SJSA1 (cell line): ENCODE results near the gene VPS52. TPM values are rescaled to one million over a fixed set of nuclear protein-coding genes. Genes with fewer than 3 reads are reported as not detected.
A peak's percentile ranks its signal among the peaks of the same experiment; 100 is the strongest.

Experiments used
- DNase-seq, 2 experiments: peaks; one replicate each; pipeline ENCODE4 v3.0.0-alpha.2; 2015 to 2020; ENCODE audit warnings: low spot score in 2 of 2, low read depth in 1 of 2
- H3K27ac ChIP-seq: fragments of 250-450 bp; sonication (Bioruptor Pico); 2 replicates; pipeline ENCODE4 v1.5.1; 2020; ENCODE audit warnings: mild to moderate bottlenecking, moderate library complexity
- H3K27me3 ChIP-seq: fragments of 250-450 bp; sonication (Bioruptor Pico); replicated peaks from 2 replicates; pipeline ENCODE4 v1.5.1; 2020; ENCODE audit warnings: mild to moderate bottlenecking, moderate library complexity
- H3K36me3 ChIP-seq: fragments of 250-450 bp; sonication (Bioruptor Pico); 2 replicates; pipeline ENCODE4 v1.5.1; 2020; ENCODE audit warnings: mild to moderate bottlenecking
- H3K4me1 ChIP-seq: fragments of 250-450 bp; sonication (Bioruptor Pico); replicated peaks from 2 replicates; pipeline ENCODE4 v1.6.1; 2021; ENCODE audit warnings: mild to moderate bottlenecking
- H3K4me3 ChIP-seq: fragments of 250-450 bp; sonication (Bioruptor Pico); 2 replicates; pipeline ENCODE4 v1.5.1; 2020; ENCODE audit warnings: mild to moderate bottlenecking
- H3K9me3 ChIP-seq: fragments of 250-450 bp; sonication (Bioruptor Pico); replicated peaks from 2 replicates; pipeline ENCODE4 v1.5.1; 2020; ENCODE audit warnings: mild to moderate bottlenecking
- total RNA-seq: library from RNA; depleted of rRNA; stranded (reverse); fragments of >200 nt; shearing (Covaris generic); gene quantifications from 2 replicates; pipeline ENCODE4 v1.2.3, GENCODE V29; 2014

VPS52 gene
- total RNA-seq, 1 experiment from 2014 or later, result 39.4 TPM

DNA sequence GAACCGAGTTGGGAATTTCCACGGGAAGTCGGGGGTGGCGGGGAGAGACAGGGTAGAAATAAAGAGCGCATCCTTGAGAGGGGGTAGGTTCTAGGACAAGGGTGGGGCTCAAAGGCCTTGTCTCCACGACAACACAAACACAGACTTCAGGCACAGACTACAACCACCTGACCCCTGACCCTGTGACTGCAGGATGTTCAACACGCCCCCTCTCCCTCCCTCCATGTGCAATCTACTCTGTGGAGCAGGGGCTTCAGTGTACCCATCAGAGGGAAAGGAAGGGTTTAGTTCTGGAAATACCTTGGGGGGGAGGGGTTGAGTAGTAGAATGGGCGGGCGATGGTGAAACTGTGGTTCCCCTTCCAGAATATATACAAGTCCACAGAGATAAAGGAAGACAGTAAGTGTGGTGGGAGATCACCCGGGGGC, 42.9 kb upstream of the VPS52 start:
- Histone ChIP-seq H3K9me3 (no peaks in the 10 kb centered on the region), H3K36me3 (peaks cover 42% of the 10 kb centered on the region), H3K4me3 (peak overlapping the region; percentile 69), H3K4me1 (peaks cover 29% of the 10 kb centered on the region), H3K27ac (peak overlapping the region; percentile 84), H3K27me3 (no peaks in the 10 kb centered on the region)
- peak; percentile 69 to 74 for DNase-seq

DNA sequence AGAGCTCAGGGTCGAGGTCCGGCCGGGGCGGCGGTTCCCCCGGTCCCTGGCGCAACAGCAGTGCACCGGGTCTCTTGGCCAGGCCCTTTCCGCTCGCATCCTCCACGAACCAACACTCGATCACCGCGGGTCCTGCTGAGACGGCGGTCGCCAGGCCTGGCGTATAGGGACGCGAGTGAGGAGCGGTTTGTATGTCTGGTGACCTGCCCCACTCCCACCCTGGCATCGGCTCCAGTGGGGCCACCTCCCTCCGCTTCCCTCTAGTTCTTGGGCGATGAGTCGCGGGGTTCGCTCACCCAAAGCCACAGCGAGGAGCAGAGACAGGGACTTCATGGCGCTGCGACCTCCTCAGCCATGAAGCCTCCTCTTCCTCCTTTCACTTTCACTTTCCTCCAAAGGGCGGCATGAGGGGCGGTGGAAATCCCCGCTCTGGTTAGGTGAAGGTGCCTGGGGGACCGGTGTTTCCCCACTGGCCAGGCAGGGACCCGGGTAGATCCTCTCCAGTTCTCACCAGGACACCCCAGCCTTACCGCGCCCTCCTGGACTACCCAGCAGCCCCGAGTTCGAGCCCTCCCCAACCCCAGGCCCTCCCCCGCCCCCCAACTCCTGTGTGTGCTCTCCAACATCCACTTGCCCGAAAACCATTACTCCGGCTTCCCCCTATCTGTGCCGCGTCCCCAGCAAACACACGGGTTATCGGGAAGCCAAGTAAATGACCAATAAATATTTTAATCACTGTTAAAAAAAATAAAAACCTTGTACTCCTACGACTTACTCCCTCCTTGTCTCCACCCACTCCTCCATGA, 42.2 kb upstream of the VPS52 start, which contains the start of gene TAPBP:
Gene TAPBP, minus strand, starts transcription at position 370 of the 806 bp plus-strand sequence. Its CDS starts 37 bp downstream, at position 333.
- H3K36me3 ChIP-seq, result peaks cover 36% of the 10 kb centered on the region
- H3K9me3 ChIP-seq, result no peaks in the 10 kb centered on the region
- DNase-seq, result peak; percentile 72 to 89

DNA sequence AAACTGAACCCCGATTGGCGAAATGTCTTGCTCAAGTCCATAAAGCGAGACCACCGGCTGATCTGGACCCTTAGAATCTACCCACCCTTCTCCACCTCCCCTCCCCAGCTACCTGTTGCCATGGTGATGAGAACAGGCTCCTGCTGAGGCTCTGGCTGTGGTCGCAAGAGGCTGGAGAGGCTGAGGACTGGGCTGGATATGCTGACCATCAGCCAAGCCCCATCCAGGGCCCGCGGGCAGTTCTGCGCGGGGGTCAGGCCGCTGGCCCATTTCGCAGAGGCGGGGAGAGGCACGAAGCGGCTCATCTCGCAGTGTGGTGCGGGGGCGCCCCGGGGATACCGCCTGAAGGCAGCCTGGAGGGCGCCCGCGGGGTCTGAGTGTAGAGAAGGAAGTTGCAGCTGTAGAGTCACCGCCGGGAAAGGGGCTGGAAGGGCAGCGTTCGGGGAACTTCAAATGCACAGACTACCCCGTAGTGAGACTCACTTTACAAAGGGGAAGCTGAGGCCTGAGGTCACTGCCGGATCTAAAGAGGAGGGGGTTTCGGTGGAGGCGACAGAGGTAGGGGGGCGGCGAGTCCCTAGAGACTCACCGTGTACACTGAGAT, 41.5 kb upstream of the VPS52 start:
- Histone ChIP-seq H3K36me3 (peaks cover 36% of the 10 kb centered on the region), H3K9me3 (no peaks in the 10 kb centered on the region), H3K27ac (peak overlapping the region; percentile 84), H3K27me3 (no peaks in the 10 kb centered on the region), H3K4me1 (peaks cover 22% of the 10 kb centered on the region), H3K4me3 (peak overlapping the region; percentile 69)
- peak in 1 of 2 experiments; percentile 58 for DNase-seq

More for the DNA sequence above, 42.2 kb upstream of the VPS52 start, which contains the start of gene TAPBP:
- Histone ChIP-seq H3K4me1 (peaks cover 28% of the 10 kb centered on the region), H3K27ac (peak within 1 kb of the TSS; percentile 84), H3K27me3 (no peaks in the 10 kb centered on the region), H3K4me3 (peak within 1 kb of the TSS; percentile 69)

DNA sequence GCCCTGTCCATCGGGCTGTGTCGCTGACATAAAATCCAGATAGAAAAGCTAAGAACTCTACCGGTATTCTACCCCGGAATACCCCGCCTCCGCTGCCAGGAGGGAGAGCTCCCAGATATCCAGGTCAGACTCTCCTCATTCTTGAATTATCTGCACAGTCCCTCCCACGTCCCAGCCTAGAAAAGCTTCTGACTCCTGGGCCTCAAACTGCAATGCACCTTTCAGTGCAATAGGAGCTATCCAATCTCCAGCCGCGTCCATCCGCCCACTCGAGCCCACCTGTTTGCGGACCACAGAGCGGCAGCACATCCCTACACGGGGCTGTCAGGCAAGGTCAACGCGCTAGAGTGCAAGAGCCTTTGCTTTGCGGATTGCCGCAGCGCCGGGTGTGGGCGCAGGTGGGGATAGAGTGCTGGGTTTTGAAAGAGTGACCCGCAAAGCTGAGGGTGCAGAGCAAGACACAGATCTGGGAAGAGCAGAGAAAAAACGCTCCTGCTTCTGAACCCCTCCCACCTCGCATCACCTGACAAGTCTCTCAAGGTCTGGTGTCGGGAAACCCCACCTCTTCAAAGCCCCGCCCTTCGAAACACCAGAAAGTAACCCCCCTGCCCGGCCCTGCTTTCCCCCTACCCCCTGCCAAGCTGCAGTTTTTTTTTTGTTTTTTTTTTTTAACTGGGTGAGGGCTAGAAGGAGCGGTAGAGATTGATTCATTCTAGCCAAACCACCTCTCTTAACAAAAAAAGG, 40.9 kb upstream of the VPS52 start:
- H3K4me3 ChIP-seq, result peak overlapping the region; percentile 69
- no peaks in the 10 kb centered on the region for H3K27me3 ChIP-seq
- no peak overlapping the region for H3K27ac ChIP-seq
- H3K4me1 ChIP-seq, result peaks cover 22% of the 10 kb centered on the region
- DNase-seq, result no peak
- H3K36me3 ChIP-seq, result peaks cover 41% of the 10 kb centered on the region
- no peaks in the 10 kb centered on the region for H3K9me3 ChIP-seq

DNA sequence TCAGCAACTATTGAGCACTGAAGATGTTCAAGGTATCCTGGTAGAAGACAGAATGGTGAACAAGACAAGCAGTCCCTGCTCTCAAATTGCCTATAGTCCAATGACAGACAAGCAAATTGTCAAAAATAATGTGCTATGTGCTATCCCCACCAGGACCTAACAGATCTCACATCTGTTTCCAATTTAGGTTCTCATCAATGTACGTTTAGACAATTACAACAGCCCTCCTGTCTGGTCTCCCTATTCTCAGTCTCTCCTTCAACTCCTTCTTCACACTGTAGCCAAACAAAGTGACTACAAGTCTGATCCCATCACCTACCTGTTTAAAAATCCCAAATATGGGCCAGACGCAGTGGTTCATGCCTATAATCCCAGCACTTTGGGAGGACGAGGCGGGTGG, 34.7 kb upstream of the VPS52 start:
- Histone ChIP-seq H3K9me3 (no peaks in the 10 kb centered on the region), H3K27ac (no peak overlapping the region), H3K27me3 (no peaks in the 10 kb centered on the region), H3K4me3 (no peak overlapping the region), H3K36me3 (peaks cover 72% of the 10 kb centered on the region), H3K4me1 (no peaks in the 10 kb centered on the region)
- DNase-seq, result no peak

DNA sequence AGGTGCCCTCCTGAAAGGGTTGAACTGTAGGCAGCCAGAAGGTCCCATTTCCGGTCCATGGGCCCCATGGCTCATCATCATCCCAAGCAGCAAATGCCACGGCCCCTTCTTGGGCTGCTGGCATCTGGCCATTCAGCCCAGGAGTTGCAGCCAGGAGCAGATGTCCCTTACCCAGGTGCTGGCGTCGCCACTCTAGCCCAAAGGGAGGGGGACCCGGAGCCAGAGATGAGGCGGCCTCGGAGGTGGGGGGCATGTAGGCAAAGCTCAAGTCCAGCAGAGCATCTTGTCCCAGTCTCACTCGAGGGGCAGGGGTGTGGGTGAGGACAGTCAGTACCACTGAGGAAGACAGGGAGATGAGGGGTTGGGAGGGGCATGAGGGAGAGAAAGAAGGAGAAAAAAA, 33.4 kb upstream of the VPS52 start:
- Histone ChIP-seq H3K36me3 (peaks cover 74% of the 10 kb centered on the region), H3K9me3 (no peaks in the 10 kb centered on the region), H3K27ac (no peak overlapping the region), H3K4me3 (no peak overlapping the region), H3K4me1 (peaks cover 6% of the 10 kb centered on the region), H3K27me3 (no peaks in the 10 kb centered on the region)
- no peak for DNase-seq

DNA sequence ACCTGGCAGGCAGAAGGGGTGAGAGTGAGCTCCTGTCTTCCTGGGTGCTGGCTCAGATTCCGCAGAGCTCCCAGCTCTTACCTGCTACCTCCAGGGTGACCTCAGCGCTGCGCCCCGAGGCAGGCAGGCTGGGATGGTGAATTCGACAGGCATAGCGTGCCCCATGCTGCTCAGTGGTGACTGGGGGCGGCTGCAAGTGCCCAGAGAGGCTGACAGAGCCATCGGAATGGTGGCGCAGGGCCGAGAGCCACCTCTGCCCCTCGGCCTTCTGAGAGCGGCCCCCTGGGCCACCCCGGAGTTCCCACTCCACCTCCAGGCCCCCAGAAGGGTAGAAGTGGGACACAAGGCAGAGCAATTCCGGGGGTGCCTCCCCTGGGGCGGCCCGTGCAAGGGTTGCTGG, 32.5 kb upstream of the VPS52 start:
- H3K4me1 ChIP-seq, result peaks cover 8% of the 10 kb centered on the region
- H3K36me3 ChIP-seq, result peaks cover 71% of the 10 kb centered on the region
- no peaks in the 10 kb centered on the region for H3K27me3 ChIP-seq
- H3K27ac ChIP-seq, result no peak overlapping the region
- H3K4me3 ChIP-seq, result no peak overlapping the region
- H3K9me3 ChIP-seq, result no peaks in the 10 kb centered on the region
- DNase-seq, result no peak

DNA sequence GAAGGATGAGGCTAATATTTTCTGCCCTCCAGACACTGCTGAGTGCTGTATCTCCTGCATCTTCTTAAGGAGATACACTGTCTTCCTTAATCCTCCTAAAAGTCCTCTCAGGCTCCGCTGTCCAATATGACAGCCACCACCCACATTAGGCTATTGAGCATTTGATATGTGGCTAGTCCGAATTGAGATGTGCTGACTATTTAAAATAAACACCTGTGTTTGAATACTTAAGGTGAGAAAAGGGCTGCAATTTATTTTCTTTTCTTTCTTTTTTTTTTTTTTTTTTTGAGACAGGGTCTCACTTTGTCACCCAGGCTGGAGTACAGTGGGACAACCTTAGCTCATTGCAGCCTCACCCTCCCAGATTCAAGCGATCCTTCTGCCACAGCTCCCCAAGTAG, 30.2 kb upstream of the VPS52 start:
- peaks cover 61% of the 10 kb centered on the region for H3K36me3 ChIP-seq
- no peak overlapping the region for H3K4me3 ChIP-seq
- no peak overlapping the region for H3K27ac ChIP-seq
- no peaks in the 10 kb centered on the region for H3K9me3 ChIP-seq
- no peak for DNase-seq
- peaks cover 15% of the 10 kb centered on the region for H3K4me1 ChIP-seq
- H3K27me3 ChIP-seq, result no peaks in the 10 kb centered on the region

DNA sequence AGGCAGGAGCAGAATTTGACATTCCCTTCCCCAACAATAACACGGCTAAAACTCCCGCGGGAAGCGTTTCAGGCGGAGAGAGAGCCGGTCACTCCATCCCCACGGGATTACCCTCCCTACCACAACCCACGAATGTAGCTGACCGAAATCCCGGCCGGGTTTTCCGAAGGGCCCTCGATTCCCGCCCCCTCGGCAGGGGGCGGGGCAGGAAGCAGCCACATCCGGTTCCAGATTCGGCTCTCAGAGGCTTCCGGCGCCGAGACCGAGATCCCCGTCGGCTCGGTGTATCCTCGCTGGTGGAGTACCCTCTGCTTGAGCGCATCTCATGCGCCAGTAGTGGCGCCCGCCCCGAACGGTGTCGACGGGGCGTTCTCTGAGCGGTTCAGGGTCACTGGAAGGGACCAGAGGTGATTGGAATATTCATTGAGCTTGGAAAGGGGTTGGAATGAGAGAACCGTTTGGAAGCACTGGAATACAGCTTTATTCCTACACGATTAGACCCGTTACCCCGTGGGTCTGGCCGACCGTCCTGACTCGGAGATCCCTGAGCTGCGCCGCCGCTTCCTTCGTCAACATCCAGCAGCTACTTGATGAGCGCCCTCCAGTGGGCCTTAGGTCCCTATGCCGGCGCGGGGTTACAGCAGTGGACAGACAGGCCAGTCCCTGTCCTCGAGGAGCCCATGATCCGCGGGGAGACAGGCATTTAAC, 27.7 kb upstream of the VPS52 start:
- H3K27ac ChIP-seq, result peak overlapping the region; percentile 83
- peak; percentile 94 to 95 for DNase-seq
- H3K4me3 ChIP-seq, result peak overlapping the region; percentile 56
- peaks cover 57% of the 10 kb centered on the region for H3K36me3 ChIP-seq
- peaks cover 15% of the 10 kb centered on the region for H3K4me1 ChIP-seq
- H3K27me3 ChIP-seq, result no peaks in the 10 kb centered on the region
- H3K9me3 ChIP-seq, result no peaks in the 10 kb centered on the region

DNA sequence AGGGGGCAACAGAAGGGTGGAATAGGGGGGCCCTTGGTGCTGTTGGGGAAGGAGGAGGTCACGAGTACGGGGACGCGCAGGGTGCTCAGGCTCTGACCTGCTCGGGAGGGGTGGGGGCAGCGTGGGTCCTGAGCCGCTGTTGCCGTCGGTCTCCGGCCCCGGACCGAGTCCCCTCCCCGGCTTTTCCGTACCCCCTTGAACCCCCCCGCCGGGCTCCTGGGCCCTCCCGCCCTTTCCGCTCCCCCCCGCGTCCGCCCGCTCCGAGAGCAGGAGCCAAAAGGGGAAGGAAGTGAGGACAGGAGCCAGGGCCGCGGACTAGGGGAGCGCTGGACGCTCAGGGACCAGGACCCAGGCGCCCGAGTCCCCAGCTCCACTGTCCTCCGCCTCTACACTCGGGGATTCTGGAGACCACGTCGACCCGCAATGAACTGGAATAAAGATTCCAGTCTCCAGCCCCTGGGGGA, 27.1 kb upstream of the VPS52 start, which contains the start of gene RGL2:
Gene RGL2, minus strand, starts transcription at position 170 of the 464 bp plus-strand sequence. CDS start 332 bp downstream, outside the sequence.
- Histone ChIP-seq H3K36me3 (peaks cover 54% of the 10 kb centered on the region), H3K9me3 (no peaks in the 10 kb centered on the region), H3K27ac (peak within 1 kb of the TSS; percentile 83), H3K27me3 (no peaks in the 10 kb centered on the region), H3K4me3 (peak within 1 kb of the TSS; percentile 56), H3K4me1 (peaks cover 15% of the 10 kb centered on the region)
- peak in 1 of 2 experiments; percentile 69 for DNase-seq

DNA sequence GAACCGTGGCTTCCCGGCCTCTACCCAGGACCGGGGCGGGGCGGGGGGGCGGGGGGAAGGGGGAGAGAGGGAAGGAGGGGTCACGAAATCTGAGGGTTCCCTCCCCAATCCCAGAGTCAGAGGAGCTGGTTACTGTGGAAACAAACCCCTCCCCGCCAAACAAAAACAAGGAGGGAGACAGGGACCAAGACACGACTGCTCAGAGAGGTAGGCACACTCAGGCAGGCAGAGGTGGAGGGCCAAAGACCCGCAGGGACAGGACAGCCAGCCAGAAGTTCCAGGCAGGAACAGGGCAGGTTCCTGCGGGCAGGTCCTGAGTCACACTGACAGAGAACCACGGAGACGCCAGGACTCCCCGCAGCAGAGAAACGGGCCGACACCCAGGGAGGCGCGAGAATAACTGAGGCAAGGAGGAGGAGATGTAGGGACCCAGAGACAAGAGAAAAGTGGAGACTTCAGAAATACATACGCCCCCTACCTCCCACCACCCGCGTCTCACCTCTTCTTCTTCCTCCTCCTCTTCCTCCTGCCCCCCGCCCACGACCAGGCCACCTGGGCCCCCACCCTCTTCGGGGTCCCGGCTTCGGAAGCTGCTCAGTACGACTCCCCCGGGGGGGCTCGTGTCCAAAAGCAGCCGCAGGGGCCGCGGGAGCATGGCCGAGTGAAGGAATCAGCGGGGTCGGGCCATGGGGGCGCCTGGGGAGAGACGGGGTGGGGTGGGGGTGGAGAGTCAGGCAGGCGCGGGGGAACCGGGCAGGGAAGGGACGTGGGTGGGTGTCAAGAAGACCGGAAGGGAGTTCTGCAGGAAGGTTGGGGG, 26.5 kb upstream of the VPS52 start:
- peak; percentile 71 to 79 for DNase-seq
- Histone ChIP-seq H3K27me3 (no peaks in the 10 kb centered on the region), H3K4me3 (peak overlapping the region; percentile 56), H3K9me3 (no peaks in the 10 kb centered on the region), H3K27ac (peak overlapping the region; percentile 83), H3K4me1 (peaks cover 15% of the 10 kb centered on the region), H3K36me3 (peaks cover 50% of the 10 kb centered on the region)

DNA sequence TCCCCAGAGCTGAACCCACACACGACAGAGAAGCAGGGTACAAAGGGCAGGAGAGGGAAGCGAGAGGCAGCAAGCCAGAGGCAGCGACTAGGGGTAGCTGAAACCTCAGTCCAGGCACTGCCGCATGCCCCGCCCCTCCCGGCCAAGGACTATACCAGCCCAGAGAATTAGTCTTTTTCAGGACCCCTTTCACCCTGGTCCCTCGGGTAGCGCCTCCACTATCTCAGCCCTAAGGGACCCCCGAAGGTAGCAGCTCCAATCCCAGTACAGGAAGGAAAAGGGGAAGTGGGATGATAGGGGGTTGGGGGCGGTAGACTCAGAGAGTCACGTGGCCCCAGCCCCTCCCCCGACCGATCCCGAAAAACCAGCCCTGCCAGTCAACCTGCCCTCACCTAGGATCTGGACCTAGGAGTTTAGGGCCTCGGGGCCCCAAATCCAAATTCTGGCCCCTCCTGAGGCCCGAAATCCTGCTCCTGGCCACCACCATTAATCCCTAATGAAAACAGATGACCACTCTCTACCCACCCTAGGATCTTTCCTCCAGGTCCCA, 25.8 kb upstream of the VPS52 start:
- H3K9me3 ChIP-seq, result no peaks in the 10 kb centered on the region
- peak overlapping the region; percentile 56 for H3K4me3 ChIP-seq
- no peak overlapping the region for H3K27ac ChIP-seq
- peaks cover 51% of the 10 kb centered on the region for H3K36me3 ChIP-seq
- DNase-seq, result no peak
- no peaks in the 10 kb centered on the region for H3K27me3 ChIP-seq
- H3K4me1 ChIP-seq, result peaks cover 15% of the 10 kb centered on the region
